Colonic mucosa (tissue), 4 donors: ENCODE measurements around the gene R3HDML. TPM values are rescaled to one million over a fixed set of nuclear protein-coding genes. Genes with fewer than 3 reads are reported as not detected.

ENCODE experiments used
- DNase-seq: peaks from one replicate; pipeline ENCODE4 v3.0.0-alpha.2; 2020
- H3K27ac ChIP-seq: fragments of 200-600 bp; one replicate; pipeline ENCODE4 v1.8.0; 2021
- H3K27me3 ChIP-seq: fragments of 200-600 bp; one replicate; pipeline ENCODE4 v1.8.0; 2021
- H3K36me3 ChIP-seq: fragments of 200-600 bp; one replicate; pipeline ENCODE4 v1.8.0; 2021
- H3K4me1 ChIP-seq: fragments of 200-600 bp; one replicate; pipeline ENCODE4 v1.8.0; 2021; ENCODE audit warnings: mild to moderate bottlenecking
- H3K4me3 ChIP-seq: fragments of 200-600 bp; one replicate; pipeline ENCODE4 v1.8.0; 2021
- H3K9ac ChIP-seq, 2 donors: one replicate each; pipeline ENCODE4 v1.7.0; 2013; ENCODE audit warnings: control low read depth in 2 of 2, low read depth in 2 of 2, low read length in 2 of 2
- H3K9me3 ChIP-seq: fragments of 200-600 bp; one replicate; pipeline ENCODE4 v1.8.0; 2021
- intact Hi-C: fragments of 100-400 bp; cut with DNase I; formaldehyde crosslinking; loops from one replicate; pipeline ENCODE4 v1.14.1; 2022
- total RNA-seq, 2 donors: library from RNA; stranded (reverse); fragmentation: NEBNext Ultra II Directional in 1 of 2; extraction: Animal tissue kit (Norgen Biotek cat#: 25700) in 1 of 2; gene quantifications; one replicate each; pipeline ENCODE4 v1.2.1, GENCODE V29; 2021
- TF ChIP-seq, protein P1 (sequence below): fragments of 200-600 bp; IDR thresholded peaks from one replicate; pipeline ENCODE4 v1.8.0; 2022; ENCODE audit warnings: antibody characterized with exemption, mild to moderate bottlenecking
- donor health status: healthy.
- donor health status: DM: no; HTN: no; CAD: no.
- donor health status: DM: no; HTN: no; CAD: no.

R3HDML gene
- total RNA-seq, 2 donors from 2014 or later = not detected

GRCh38 chr20:44350567-44350966 lies 13.7 kb downstream of the R3HDML start:
- no peak overlapping the region for H3K27ac ChIP-seq
- no peaks in the 10 kb centered on the region for H3K36me3 ChIP-seq
- TF ChIP-seq, protein P1, sequence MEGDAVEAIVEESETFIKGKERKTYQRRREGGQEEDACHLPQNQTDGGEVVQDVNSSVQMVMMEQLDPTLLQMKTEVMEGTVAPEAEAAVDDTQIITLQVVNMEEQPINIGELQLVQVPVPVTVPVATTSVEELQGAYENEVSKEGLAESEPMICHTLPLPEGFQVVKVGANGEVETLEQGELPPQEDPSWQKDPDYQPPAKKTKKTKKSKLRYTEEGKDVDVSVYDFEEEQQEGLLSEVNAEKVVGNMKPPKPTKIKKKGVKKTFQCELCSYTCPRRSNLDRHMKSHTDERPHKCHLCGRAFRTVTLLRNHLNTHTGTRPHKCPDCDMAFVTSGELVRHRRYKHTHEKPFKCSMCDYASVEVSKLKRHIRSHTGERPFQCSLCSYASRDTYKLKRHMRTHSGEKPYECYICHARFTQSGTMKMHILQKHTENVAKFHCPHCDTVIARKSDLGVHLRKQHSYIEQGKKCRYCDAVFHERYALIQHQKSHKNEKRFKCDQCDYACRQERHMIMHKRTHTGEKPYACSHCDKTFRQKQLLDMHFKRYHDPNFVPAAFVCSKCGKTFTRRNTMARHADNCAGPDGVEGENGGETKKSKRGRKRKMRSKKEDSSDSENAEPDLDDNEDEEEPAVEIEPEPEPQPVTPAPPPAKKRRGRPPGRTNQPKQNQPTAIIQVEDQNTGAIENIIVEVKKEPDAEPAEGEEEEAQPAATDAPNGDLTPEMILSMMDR = no peak
- no peak overlapping the region for H3K4me3 ChIP-seq
- H3K27me3 ChIP-seq = no peaks in the 10 kb centered on the region
- no peak for DNase-seq
- H3K9ac ChIP-seq = no peak overlapping the region
- intact Hi-C loops = no loop called here
- no peaks in the 10 kb centered on the region for H3K4me1 ChIP-seq
- H3K9me3 ChIP-seq = no peaks in the 10 kb centered on the region

DNA sequence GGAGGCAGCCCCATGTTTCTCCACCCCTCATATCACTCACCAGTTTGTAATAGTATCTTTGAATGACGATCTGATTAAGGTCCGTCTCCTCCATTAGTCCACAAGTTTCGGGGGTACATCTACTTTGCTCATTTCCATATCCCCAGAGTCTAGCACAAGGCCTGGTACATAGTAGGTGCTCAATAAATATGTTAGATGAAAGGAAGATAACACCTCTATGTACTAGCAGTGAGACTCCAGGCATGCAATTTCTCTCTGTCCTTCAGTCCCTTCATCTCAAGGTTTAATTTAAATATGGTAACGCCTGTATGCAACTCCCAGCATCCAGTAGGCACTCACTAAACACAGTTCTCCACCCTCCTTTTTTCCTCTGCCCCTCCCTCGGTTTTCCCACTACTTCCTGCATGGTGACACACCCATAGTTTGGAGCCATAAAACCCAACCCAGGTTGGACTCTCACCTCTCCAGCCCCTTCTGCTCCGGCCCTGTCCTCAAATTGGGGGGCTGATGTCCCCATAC lies 18.2 kb downstream of the R3HDML start:
- H3K4me3 ChIP-seq = peak overlapping the region; percentile 57

GRCh38 chr20:44355498-44356352 lies 18.9 kb downstream of the R3HDML start, which contains the start of gene HNF4A:
Gene HNF4A, plus strand, starts transcription at chr20:44355699. Its CDS starts 106 bp downstream, at chr20:44355805.
- H3K9ac ChIP-seq = peak within 1 kb of the TSS; percentile 80 to 99
- no peaks in the 10 kb centered on the region for H3K4me1 ChIP-seq
- no peaks in the 10 kb centered on the region for H3K36me3 ChIP-seq
- no peaks in the 10 kb centered on the region for H3K9me3 ChIP-seq
- peak within 1 kb of the TSS; percentile 95 for H3K27ac ChIP-seq
- peak within 1 kb of the TSS; percentile 57 for H3K4me3 ChIP-seq
- intact Hi-C loops = no loop called here
- TF ChIP-seq, protein P1 = no peak
- H3K27me3 ChIP-seq = no peaks in the 10 kb centered on the region
- DNase-seq = peak; percentile 83

More for the DNA sequence above, 18.2 kb downstream of the R3HDML start:
- no peaks in the 10 kb centered on the region for H3K4me1 ChIP-seq
- intact Hi-C loops = no loop called here
- no peaks in the 10 kb centered on the region for H3K36me3 ChIP-seq
- peak overlapping the region; percentile 52 to 99 for H3K9ac ChIP-seq
- DNase-seq = peak; percentile 92
- TF ChIP-seq, protein P1 = no peak
- no peaks in the 10 kb centered on the region for H3K27me3 ChIP-seq
- peak overlapping the region; percentile 95 for H3K27ac ChIP-seq
- no peaks in the 10 kb centered on the region for H3K9me3 ChIP-seq

DNA sequence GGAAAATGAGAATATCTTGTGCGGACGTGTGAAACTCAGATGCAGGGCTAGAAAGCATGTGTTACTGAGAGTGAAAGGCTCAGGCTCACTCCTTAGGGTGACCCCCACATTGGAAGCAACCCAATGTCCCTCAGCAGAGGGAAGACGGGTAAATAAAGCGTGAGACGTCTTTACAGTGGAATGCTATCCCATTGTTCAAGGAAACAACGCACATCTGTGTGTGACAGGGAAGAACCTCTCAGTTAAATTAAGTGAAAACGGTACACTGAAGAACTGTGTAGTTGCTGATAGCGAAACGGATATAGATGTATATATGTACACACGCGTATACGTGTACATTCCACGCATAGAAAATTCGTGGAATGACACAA lies 19.5 kb downstream of the R3HDML start:
- intact Hi-C loops = no loop called here
- TF ChIP-seq, protein P1 = no peak
- Histone ChIP-seq H3K27me3 (no peaks in the 10 kb centered on the region), H3K9ac (peak overlapping the region; percentile 80 to 99), H3K27ac (peak overlapping the region; percentile 95), H3K36me3 (no peaks in the 10 kb centered on the region), H3K9me3 (no peaks in the 10 kb centered on the region), H3K4me3 (peak overlapping the region; percentile 57), H3K4me1 (no peaks in the 10 kb centered on the region)
- no peak for DNase-seq

GRCh38 chr20:44357020-44357419 lies 20.2 kb downstream of the R3HDML start:
- intact Hi-C loops = no loop called here
- Histone ChIP-seq H3K36me3 (no peaks in the 10 kb centered on the region), H3K27me3 (no peaks in the 10 kb centered on the region), H3K27ac (peak overlapping the region; percentile 95), H3K9me3 (no peaks in the 10 kb centered on the region), H3K4me3 (peak overlapping the region; percentile 57), H3K4me1 (no peaks in the 10 kb centered on the region), H3K9ac (peak overlapping the region in 1 of 2 donors; percentile 99)
- DNase-seq = no peak
- TF ChIP-seq, protein P1 = no peak
